Colonic mucosa (tissue), 4 donors: ENCODE measurements around the gene UNC13B. TPM values are rescaled to one million over a fixed set of nuclear protein-coding genes. Genes with fewer than 3 reads are reported as not detected.

Source experiments
- DNase-seq: peaks from one replicate; pipeline ENCODE4 v3.0.0-alpha.2; 2020
- H3K27ac ChIP-seq: fragments of 200-600 bp; one replicate; pipeline ENCODE4 v1.8.0; 2021
- H3K27me3 ChIP-seq: fragments of 200-600 bp; one replicate; pipeline ENCODE4 v1.8.0; 2021
- H3K36me3 ChIP-seq: fragments of 200-600 bp; one replicate; pipeline ENCODE4 v1.8.0; 2021
- H3K4me1 ChIP-seq: fragments of 200-600 bp; one replicate; pipeline ENCODE4 v1.8.0; 2021; ENCODE audit warnings: mild to moderate bottlenecking
- H3K4me3 ChIP-seq: fragments of 200-600 bp; one replicate; pipeline ENCODE4 v1.8.0; 2021
- H3K9ac ChIP-seq, 2 donors: one replicate each; pipeline ENCODE4 v1.7.0; 2013; ENCODE audit warnings: control low read depth in 2 of 2, low read depth in 2 of 2, low read length in 2 of 2
- H3K9me3 ChIP-seq: fragments of 200-600 bp; one replicate; pipeline ENCODE4 v1.8.0; 2021
- CTCF ChIP-seq: fragments of 200-600 bp; IDR thresholded peaks from one replicate; pipeline ENCODE4 v1.8.0; 2022; ENCODE audit warnings: antibody characterized with exemption, mild to moderate bottlenecking
- intact Hi-C: fragments of 100-400 bp; cut with DNase I; formaldehyde crosslinking; loops from one replicate; pipeline ENCODE4 v1.14.1; 2022
- total RNA-seq, 2 donors: library from RNA; stranded (reverse); fragmentation: NEBNext Ultra II Directional in 1 of 2; extraction: Animal tissue kit (Norgen Biotek cat#: 25700) in 1 of 2; gene quantifications; one replicate each; pipeline ENCODE4 v1.2.1, GENCODE V29; 2021
- donor health status: healthy.
- donor health status: DM: no; HTN: no; CAD: no.
- donor health status: DM: no; HTN: no; CAD: no.

UNC13B gene
- total RNA-seq, 2 donors from 2014 or later, result 43.6 to 56.1 TPM

GRCh38 chr9:35203528-35203927 is 41.7 kb downstream of the UNC13B start:
- H3K27ac ChIP-seq, result no peak overlapping the region
- H3K9me3 ChIP-seq, result peaks cover 8% of the 10 kb centered on the region
- H3K27me3 ChIP-seq, result no peaks in the 10 kb centered on the region
- H3K36me3 ChIP-seq, result no peaks in the 10 kb centered on the region
- no peak for DNase-seq
- H3K4me3 ChIP-seq, result no peak overlapping the region
- no peaks in the 10 kb centered on the region for H3K4me1 ChIP-seq
- TF ChIP-seq CTCF, result no peak
- intact Hi-C loops, result no loop called here
- H3K9ac ChIP-seq, result no peak overlapping the region

GRCh38 chr9:35205340-35205739 is 43.5 kb downstream of the UNC13B start:
- H3K9me3 ChIP-seq, result peaks cover 8% of the 10 kb centered on the region
- intact Hi-C loops, result no loop called here
- H3K27me3 ChIP-seq, result no peaks in the 10 kb centered on the region

GRCh38 chr9:35211854-35212253 is 50.0 kb downstream of the UNC13B start:
- Histone ChIP-seq H3K27me3 (no peaks in the 10 kb centered on the region), H3K36me3 (no peaks in the 10 kb centered on the region), H3K4me3 (no peak overlapping the region), H3K9ac (no peak overlapping the region), H3K27ac (no peak overlapping the region), H3K4me1 (no peaks in the 10 kb centered on the region), H3K9me3 (no peaks in the 10 kb centered on the region)
- intact Hi-C loops, result no loop called here
- no peak for DNase-seq
- no peak for TF ChIP-seq CTCF

More at GRCh38 chr9:35205340-35205739, 43.5 kb downstream of the UNC13B start:
- H3K4me3 ChIP-seq, result no peak overlapping the region
- no peak for TF ChIP-seq CTCF
- H3K27ac ChIP-seq, result no peak overlapping the region
- no peak for DNase-seq
- no peak overlapping the region for H3K9ac ChIP-seq
- H3K4me1 ChIP-seq, result no peaks in the 10 kb centered on the region
- no peaks in the 10 kb centered on the region for H3K36me3 ChIP-seq

GRCh38 chr9:35220659-35221338 is 59.0 kb downstream of the UNC13B start:
- no peak for DNase-seq
- no peak overlapping the region for H3K4me3 ChIP-seq

GRCh38 chr9:35225677-35226076 is 63.9 kb downstream of the UNC13B start:
- no peak for DNase-seq
- Histone ChIP-seq H3K9ac (no peak overlapping the region), H3K4me1 (no peaks in the 10 kb centered on the region), H3K9me3 (no peaks in the 10 kb centered on the region), H3K27ac (no peak overlapping the region), H3K36me3 (no peaks in the 10 kb centered on the region), H3K4me3 (no peak overlapping the region), H3K27me3 (no peaks in the 10 kb centered on the region)
- intact Hi-C loops, result no loop called here
- no peak for TF ChIP-seq CTCF

More at GRCh38 chr9:35220659-35221338, 59.0 kb downstream of the UNC13B start:
- Histone ChIP-seq H3K9me3 (no peaks in the 10 kb centered on the region), H3K9ac (no peak overlapping the region), H3K36me3 (no peaks in the 10 kb centered on the region), H3K27ac (no peak overlapping the region), H3K4me1 (no peaks in the 10 kb centered on the region), H3K27me3 (no peaks in the 10 kb centered on the region)
- intact Hi-C loops, result no loop called here
- TF ChIP-seq CTCF, result no peak
